GM12873 (cell line): ENCODE data around the gene LARP4B.

Source experiments
- CTCF ChIP-seq: IDR thresholded peaks from 2 replicates; pipeline ENCODE4 v1.5.1; 2012; ENCODE audit warnings: low read depth, mild to moderate bottlenecking, moderate library complexity, low read length, control low read depth; ENCODE audit not compliant: insufficient read depth; ENCODE audit errors: missing control alignments

LARP4B gene

DNA sequence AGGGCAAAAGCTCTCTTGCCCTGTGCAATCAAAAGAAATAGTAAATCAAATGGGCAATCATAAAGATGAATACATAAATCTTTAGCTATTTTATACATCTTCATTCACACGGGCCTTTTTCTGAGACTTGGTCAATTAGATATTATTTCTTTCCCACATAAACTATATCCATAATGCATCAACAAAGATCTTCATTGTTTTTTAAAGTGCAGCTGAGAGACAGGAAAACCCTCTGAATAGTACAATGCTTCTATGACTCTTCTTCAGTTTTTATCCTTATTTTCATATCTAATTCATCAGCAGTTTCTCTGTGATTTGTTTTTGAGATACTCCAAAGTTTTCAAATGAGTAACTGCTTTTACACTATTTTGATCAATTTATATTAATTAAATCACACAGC, 25.5 kb downstream of the LARP4B start:
- TF ChIP-seq CTCF, result no peak

- no peak for TF ChIP-seq CTCF
These were observed 26.0 kb downstream of the LARP4B start for GRCh38 chr10:905503-905902.

GRCh38 chr10:904403-904802, 27.1 kb downstream of the LARP4B start:
- TF ChIP-seq CTCF, result no peak

- TF ChIP-seq CTCF, result no peak
These were observed 33.4 kb downstream of the LARP4B start for GRCh38 chr10:898141-898540.

DNA sequence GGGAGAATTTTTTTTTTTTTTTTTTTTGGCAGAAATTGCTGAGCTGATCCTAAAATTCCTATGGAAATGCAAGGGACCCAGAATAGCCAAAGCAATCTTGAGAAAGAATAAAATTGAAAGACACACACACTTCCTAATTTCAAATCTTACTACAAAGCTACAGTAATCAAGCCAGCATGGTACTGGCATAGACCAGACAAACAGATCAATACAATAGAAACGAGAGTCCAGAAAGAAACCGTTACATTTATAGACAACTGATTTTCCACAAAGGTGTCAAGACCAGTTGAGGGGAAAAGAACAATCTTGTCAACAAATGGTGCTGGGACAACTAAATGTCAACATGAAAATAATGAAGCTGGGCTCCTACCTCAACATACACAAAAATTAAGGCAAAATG, 34.5 kb downstream of the LARP4B start:
- TF ChIP-seq CTCF, result no peak

- no peak for TF ChIP-seq CTCF
These were observed 36.2 kb downstream of the LARP4B start for GRCh38 chr10:895324-895723.

DNA sequence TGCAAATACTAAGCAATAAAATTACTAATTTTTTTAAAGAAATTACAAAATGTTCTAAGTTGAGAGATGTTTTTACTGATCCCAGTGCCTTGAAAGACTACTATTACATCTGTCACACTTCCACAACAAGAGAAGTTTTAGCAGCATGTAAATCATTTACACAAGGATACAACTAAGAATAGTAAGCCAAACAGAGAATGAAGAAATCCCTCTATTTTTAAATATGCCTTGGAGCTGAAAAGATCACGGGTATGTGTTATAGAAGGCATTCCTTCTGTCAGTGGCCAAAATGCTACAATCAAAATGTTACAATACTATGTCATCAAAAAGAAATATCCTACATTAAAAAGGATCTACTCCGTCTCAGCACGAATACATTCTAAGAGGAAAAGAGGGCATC, 52.6 kb downstream of the LARP4B start:
- no peak for TF ChIP-seq CTCF
